ENCODE measurements around the gene DUSP9. TPM values are rescaled to one million over a fixed set of nuclear protein-coding genes. Genes with fewer than 3 reads are reported as not detected.
"Not testable (repeated sequence)": the region's sequence is repeated elsewhere in the genome, so short reads cannot be mapped to it uniquely, and the experiment has no call there.

DUSP9 gene
- total and polyA plus RNA-seq, 10 of the 15 experiments (the other 5 are each of a cell fraction or from before 2014, with no cell fraction given): 0.10 TPM; not detected in 9

DNA sequence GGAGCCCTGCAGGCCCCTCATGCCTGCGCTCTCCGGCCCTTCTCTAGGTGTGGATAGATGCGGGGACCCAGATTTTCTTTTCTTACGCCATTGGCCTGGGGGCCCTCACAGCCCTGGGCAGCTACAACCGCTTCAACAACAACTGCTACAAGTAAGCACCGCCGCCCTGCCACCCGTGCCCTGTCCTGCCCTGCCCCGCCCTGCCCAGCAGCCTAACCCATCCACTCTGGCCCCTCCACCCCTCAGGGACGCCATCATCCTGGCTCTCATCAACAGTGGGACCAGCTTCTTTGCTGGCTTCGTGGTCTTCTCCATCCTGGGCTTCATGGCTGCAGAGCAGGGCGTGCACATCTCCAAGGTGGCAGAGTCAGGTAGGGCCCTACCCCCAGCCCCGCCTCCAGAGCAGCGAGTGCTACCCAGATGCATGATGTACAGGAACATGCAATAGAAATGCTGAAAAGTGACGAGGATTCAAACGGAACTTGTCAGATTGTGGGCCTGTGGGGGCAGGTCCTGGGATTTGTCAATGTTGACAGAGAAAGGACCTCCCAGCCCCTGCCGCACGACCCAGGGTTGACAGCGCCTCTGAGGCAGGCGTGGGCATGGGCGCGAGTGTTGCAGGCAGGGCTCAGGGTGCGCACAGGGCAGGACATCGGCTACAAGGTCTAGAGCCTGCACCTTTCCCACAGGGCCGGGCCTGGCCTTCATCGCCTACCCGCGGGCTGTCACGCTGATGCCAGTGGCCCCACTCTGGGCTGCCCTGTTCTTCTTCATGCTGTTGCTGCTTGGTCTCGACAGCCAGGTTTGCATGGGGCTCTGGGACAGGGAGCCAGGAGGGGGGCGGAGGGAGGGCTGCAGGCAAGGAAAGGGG, 46.4 kb downstream of the DUSP9 start:
- ChIA-PET POLR2A (no interaction called here), SMC1A (ENCODE audit: uncharacterized antibody, unreplicated experiment) (no interaction called here), CTCF (no interaction called here), RAD21 (ENCODE audit: unreplicated experiment) (no interaction called here)
- H2AFZ ChIP-seq (ENCODE audit: control insufficient read depth, low read depth, low read length): no peak overlapping the region
- H3K4me2 ChIP-seq (ENCODE audit: control insufficient read depth, insufficient read depth): no peak overlapping the region
- H3K27ac ChIP-seq (ENCODE audit: control insufficient read depth, insufficient read depth): no peak overlapping the region
- no peaks in the 10 kb centered on the region for H3K27me3 ChIP-seq (replicated peaks in 1 of 2; ENCODE audit: control insufficient read depth in 2 of 2, insufficient read depth in 2 of 2, low read length in 1 of 2)
- intact Hi-C loops (cut with micrococcal nuclease; ENCODE audit: unreplicated experiment): no loop called here
- BruUV-seq (replicated peaks): no TSS peak
- H3K36me3 ChIP-seq (ENCODE audit: control insufficient read depth in 2 of 2, insufficient read depth in 2 of 2, low read length in 1 of 2): no peaks in the 10 kb centered on the region
- TF ChIP-seq ZNF217 (IDR thresholded peaks at IDR 0.05) (no peak), SUPT20H (IDR thresholded peaks at IDR 0.05; ENCODE audit: borderline replicate concordance, control insufficient read depth, low read depth, low read length) (no peak), IKZF1 (conservative IDR thresholded peaks at IDR 0.05) (no peak)
- ATAC-seq: no peak
- in situ Hi-C loops (cut with MboI): no loop called here
- no peaks in the 10 kb centered on the region for H3K79me2 ChIP-seq (ENCODE audit: control insufficient read depth, insufficient read depth, low read length)
- no peak overlapping the region for H3K4me3 ChIP-seq
- no peaks in the 10 kb centered on the region for H3K4me1 ChIP-seq (ENCODE audit: control insufficient read depth, insufficient read depth, low read length)
- 61% methylated on average over 19 of the region's 31 CpGs for WGBS (ENCODE audit: insufficient coverage, insufficient replicate concordance, low lambda C conversion rate, missing lambda C conversion rate)
- H3K9me3 ChIP-seq (replicated peaks; ENCODE audit: control insufficient read depth, insufficient read depth, low read length): no peaks in the 10 kb centered on the region
- no peaks in the 10 kb centered on the region for H4K20me1 ChIP-seq (ENCODE audit: control insufficient read depth, insufficient read depth)
- DNase-seq (ENCODE audit: low read depth, low spot score): no peak
- FAIRE-seq: no peak
- no peak overlapping the region for H3K9ac ChIP-seq (ENCODE audit: control insufficient read depth, insufficient read depth, low read length)

DNA sequence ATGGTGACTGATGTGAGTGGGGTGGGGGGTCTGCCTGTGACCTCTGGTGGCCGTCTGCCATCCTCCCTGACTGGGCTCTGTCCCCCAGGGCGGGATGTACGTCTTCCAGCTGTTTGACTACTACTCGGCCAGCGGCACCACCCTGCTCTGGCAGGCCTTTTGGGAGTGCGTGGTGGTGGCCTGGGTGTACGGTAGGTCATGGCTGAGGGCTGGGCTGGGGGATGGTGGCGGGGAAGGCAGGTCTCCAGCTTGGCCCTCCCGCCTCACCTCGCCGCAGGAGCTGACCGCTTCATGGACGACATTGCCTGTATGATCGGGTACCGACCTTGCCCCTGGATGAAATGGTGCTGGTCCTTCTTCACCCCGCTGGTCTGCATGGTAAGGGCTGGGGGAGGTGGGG, 47.3 kb downstream of the DUSP9 start:
- SMC1A ChIA-PET (ENCODE audit: uncharacterized antibody, unreplicated experiment); H3K9ac ChIP-seq (ENCODE audit: control insufficient read depth, insufficient read depth, low read length); H3K4me3 ChIP-seq; H3K27me3 ChIP-seq (replicated peaks in 1 of 2; ENCODE audit: control insufficient read depth in 2 of 2, insufficient read depth in 2 of 2, low read length in 1 of 2); ATAC-seq; CTCF ChIA-PET; H4K20me1 ChIP-seq (ENCODE audit: control insufficient read depth, insufficient read depth); H2AFZ ChIP-seq (ENCODE audit: control insufficient read depth, low read depth, low read length); H3K36me3 ChIP-seq (ENCODE audit: control insufficient read depth in 2 of 2, insufficient read depth in 2 of 2, low read length in 1 of 2); POLR2A ChIA-PET; H3K27ac ChIP-seq (ENCODE audit: control insufficient read depth, insufficient read depth); DNase-seq (ENCODE audit: low read depth, low spot score); in situ Hi-C loops (cut with MboI); H3K4me2 ChIP-seq (ENCODE audit: control insufficient read depth, insufficient read depth); H3K9me3 ChIP-seq (replicated peaks; ENCODE audit: control insufficient read depth, insufficient read depth, low read length); H3K4me1 ChIP-seq (ENCODE audit: control insufficient read depth, insufficient read depth, low read length); RAD21 ChIA-PET (ENCODE audit: unreplicated experiment); intact Hi-C loops (cut with micrococcal nuclease; ENCODE audit: unreplicated experiment); FAIRE-seq; BruUV-seq (replicated peaks); H3K79me2 ChIP-seq (ENCODE audit: control insufficient read depth, insufficient read depth, low read length): not testable (repeated sequence)
- WGBS (ENCODE audit: insufficient coverage, insufficient replicate concordance, low lambda C conversion rate, missing lambda C conversion rate): 64% methylated on average over 8 of the region's 16 CpGs

All from GM12878 (cell line).